ENCODE data around the gene RNF34.

DNA sequence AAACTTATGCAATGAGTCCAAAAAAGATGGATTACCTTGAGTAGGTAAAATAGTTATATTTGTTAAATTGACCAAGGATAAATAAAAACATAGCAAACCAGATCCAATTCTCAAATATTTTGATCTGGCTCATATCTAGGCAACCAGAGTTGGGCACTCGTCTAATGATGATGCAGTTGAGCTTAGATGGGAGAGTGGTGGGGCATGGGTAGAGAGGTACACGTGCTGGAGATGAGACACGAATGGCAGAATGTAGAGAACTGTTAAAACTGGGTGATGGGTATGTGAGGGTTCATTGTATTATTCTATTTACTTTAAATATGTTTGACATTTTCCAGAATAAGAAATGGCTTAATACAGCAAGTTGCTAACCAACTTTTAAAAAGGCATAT, 7.6 kb upstream of the RNF34 start:
- TF ChIP-seq ZFP3 (CRISPR knock-in tag; IDR thresholded peaks at IDR 0.05) (no peak), CSDC2 (CRISPR knock-in tag; IDR thresholded peaks at IDR 0.05) (no peak), ZFP30 (CRISPR knock-in tag; IDR thresholded peaks at IDR 0.05) (no peak), ZNF8 (CRISPR knock-in tag; IDR thresholded peaks at IDR 0.05) (no peak), SNAI2 (CRISPR knock-in tag; IDR thresholded peaks at IDR 0.05) (no peak), TCF4 (CRISPR knock-in tag; IDR thresholded peaks at IDR 0.05; ENCODE audit: borderline replicate concordance) (no peak), TOX (CRISPR knock-in tag; IDR thresholded peaks at IDR 0.05; ENCODE audit: borderline replicate concordance) (no peak), ISL1 (CRISPR knock-in tag; IDR thresholded peaks at IDR 0.05) (no peak)

Measured in SK-N-SH treated with all-trans-retinoic acid at 6 μM for 48 hours (cell line).